Sigmoid colon (tissue), 7 donors: ENCODE results near the gene SLC25A36. TPM values are rescaled to one million over a fixed set of nuclear protein-coding genes. Genes with fewer than 3 reads are reported as not detected.
"Not testable (repeated sequence)": the region's sequence is repeated elsewhere in the genome, so short reads cannot be mapped to it uniquely, and the experiment has no call there.

ENCODE experiments used
- DNase-seq: peaks from one replicate; pipeline ENCODE4 v3.0.0-alpha.2; 2019
- H3K27ac ChIP-seq, 4 donors: fragments of 200-600 bp; sonication (generic); one replicate each; pipeline ENCODE4 v1.5.1; 2016 to 2019; ENCODE audit warnings: mild to moderate bottlenecking in 1 of 4
- H3K27me3 ChIP-seq, 3 donors: fragments of 200-600 bp; sonication (generic); one replicate each; pipeline ENCODE4 v1.5.1; 2019; ENCODE audit warnings: mild to moderate bottlenecking in 1 of 3
- H3K36me3 ChIP-seq, 4 donors: fragments of 200-600 bp; sonication (generic); one replicate each; pipeline ENCODE4 v1.5.1; 2016 to 2019
- H3K4me1 ChIP-seq, 4 donors: fragments of 200-600 bp; sonication (generic); one replicate each; pipeline ENCODE4 v1.5.1; 2017 to 2019
- H3K4me3 ChIP-seq, 4 donors: fragments of 200-600 bp; sonication (generic); one replicate each; pipeline ENCODE4 v1.5.1; 2017 to 2019; ENCODE audit warnings: mild to moderate bottlenecking in 2 of 4, moderate library complexity in 1 of 4
- H3K9me3 ChIP-seq, 4 donors: fragments of 200-600 bp in 3 of 4; sonication (generic) in 3 of 4; one replicate each; pipeline versions ENCODE4 v1.5.1 to v1.6.1; 2013 to 2019
- EP300 ChIP-seq, 4 donors: sonication (generic); formaldehyde crosslinking; IDR thresholded peaks; one replicate each; pipeline ENCODE4 v1.6.1; 2017; ENCODE audit warnings: antibody characterized with exemption in 4 of 4
- POLR2A ChIP-seq, 2 donors: fragments of 450-650 bp; IDR thresholded peaks; one replicate each; pipeline ENCODE4 v1.6.1; 2016; ENCODE audit warnings: antibody characterized with exemption in 2 of 2, mild to moderate bottlenecking in 2 of 2, moderate library complexity in 2 of 2
- POLR2AphosphoS5 ChIP-seq, 4 donors: sonication (generic); formaldehyde crosslinking; IDR thresholded peaks; one replicate each; pipeline ENCODE4 v1.6.1; 2017; ENCODE audit warnings: antibody characterized with exemption in 4 of 4
- WGBS, 2 donors: extraction: QIAGEN DNeasy Blood & Tissue Kit; methylation state at CpG; one replicate each; pipeline ENCODE4 v1.1.7; 2013; 5-methylcytosine and 5-hydroxymethylcytosine counted together
- intact Hi-C: fragments of 100-400 bp; cut with DNase I; formaldehyde crosslinking; loops from one replicate; pipeline ENCODE4 v1.15.1; 2023
- polyA plus RNA-seq, 3 donors: library from polyadenylated mRNA; stranded (reverse); fragments of 200-250 nt; gene quantifications; one replicate each; pipeline ENCODE4 v1.2.3, GENCODE V29; 2013
- total RNA-seq, 4 donors: library from RNA; depleted of rRNA; stranded (reverse); fragments of >200 nt; gene quantifications; one replicate each; pipeline ENCODE4 v1.1.0, GENCODE V29; 2016
- TF ChIP-seq, protein P1 (sequence below), 4 experiments: fragments of 450-650 bp in 3 of 4; fragments of 200-600 bp in 1 of 4; IDR thresholded peaks; one replicate each; pipeline ENCODE4 v1.5.1; 2016 to 2019; ENCODE audit warnings: antibody characterized with exemption in 4 of 4, mild to moderate bottlenecking in 3 of 4, moderate library complexity in 2 of 4
- donor health status: healthy with polysubstance abuse.
- donor health status: Bipolar disorder and iron deficiency.
- donor health status: healthy.

Gene SLC25A36
- total and polyA plus RNA-seq, 7 donors = 8.8 to 139 (median 67.0) TPM

DNA sequence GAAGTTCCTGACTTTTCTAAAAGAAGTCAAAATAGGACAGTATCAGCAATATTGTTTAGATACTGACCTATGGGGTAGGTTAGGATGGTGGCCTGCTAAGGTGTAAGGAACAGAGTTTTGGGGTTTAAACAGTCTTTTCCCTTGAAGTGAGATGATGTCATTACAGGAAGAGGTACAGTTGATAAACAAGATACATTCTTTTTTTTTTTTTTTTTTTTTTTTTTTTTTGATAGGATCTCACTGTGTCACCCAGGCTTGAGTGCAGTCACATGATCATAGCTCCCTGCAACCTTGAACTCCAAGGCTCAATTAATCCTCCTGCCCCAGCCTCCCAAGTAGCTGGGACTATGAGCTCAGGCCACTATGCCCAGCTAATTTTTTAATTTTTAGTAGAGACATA lies 33.3 kb downstream of the SLC25A36 start:
- TF ChIP-seq, protein P1, sequence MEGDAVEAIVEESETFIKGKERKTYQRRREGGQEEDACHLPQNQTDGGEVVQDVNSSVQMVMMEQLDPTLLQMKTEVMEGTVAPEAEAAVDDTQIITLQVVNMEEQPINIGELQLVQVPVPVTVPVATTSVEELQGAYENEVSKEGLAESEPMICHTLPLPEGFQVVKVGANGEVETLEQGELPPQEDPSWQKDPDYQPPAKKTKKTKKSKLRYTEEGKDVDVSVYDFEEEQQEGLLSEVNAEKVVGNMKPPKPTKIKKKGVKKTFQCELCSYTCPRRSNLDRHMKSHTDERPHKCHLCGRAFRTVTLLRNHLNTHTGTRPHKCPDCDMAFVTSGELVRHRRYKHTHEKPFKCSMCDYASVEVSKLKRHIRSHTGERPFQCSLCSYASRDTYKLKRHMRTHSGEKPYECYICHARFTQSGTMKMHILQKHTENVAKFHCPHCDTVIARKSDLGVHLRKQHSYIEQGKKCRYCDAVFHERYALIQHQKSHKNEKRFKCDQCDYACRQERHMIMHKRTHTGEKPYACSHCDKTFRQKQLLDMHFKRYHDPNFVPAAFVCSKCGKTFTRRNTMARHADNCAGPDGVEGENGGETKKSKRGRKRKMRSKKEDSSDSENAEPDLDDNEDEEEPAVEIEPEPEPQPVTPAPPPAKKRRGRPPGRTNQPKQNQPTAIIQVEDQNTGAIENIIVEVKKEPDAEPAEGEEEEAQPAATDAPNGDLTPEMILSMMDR (IDR thresholded peaks at IDR 0.05) = no peak
- TF ChIP-seq POLR2A (IDR thresholded peaks at IDR 0.05) = no peak
- no peak for TF ChIP-seq EP300 (IDR thresholded peaks at IDR 0.05)
- no peak for TF ChIP-seq POLR2AphosphoS5 (IDR thresholded peaks at IDR 0.05)
- intact Hi-C loops = no loop called here
- no peak for DNase-seq
- H3K9me3 ChIP-seq = no peaks in the 10 kb centered on the region
- H3K36me3 ChIP-seq = peaks cover 0 to 54% (median 2%) of the 10 kb centered on the region in 4 donors
- no peak overlapping the region for H3K27ac ChIP-seq
- H3K27me3 ChIP-seq = no peaks in the 10 kb centered on the region
- H3K4me1 ChIP-seq = no peaks in the 10 kb centered on the region
- H3K4me3 ChIP-seq = no peak overlapping the region

DNA sequence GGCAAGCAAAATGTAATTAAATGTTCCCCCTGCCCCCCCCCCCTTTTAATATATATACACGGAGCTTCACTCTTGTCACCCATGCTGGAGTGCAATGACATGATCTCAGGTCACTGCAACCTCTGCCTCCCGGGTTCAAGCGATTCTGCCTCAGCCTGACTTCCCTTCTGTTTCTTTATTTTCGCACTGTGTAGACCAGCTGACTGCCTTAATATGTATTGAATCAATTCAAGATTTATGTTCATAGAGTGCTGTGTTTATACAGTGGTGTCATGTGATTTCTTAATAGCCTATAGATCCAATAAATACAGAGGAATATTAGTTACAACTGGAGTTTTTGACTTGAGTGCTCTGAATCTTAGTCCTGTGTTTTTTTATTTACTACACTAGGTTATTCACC lies 39.0 kb downstream of the SLC25A36 start:
- peaks cover 0 to 23% (median 0%) of the 10 kb centered on the region in 4 donors for H3K36me3 ChIP-seq
- H3K27ac ChIP-seq = no peak overlapping the region
- WGBS, 2 donors = 64 to 70% methylated on average over 4 of the region's 4 CpGs
- intact Hi-C loops = no loop called here
- H3K27me3 ChIP-seq = no peaks in the 10 kb centered on the region
- TF ChIP-seq EP300 (IDR thresholded peaks at IDR 0.05) (no peak), POLR2A (IDR thresholded peaks at IDR 0.05) (no peak), POLR2AphosphoS5 (IDR thresholded peaks at IDR 0.05) (no peak)
- TF ChIP-seq, protein P1 (IDR thresholded peaks at IDR 0.05) = no peak
- H3K9me3 ChIP-seq = peaks cover 0 to 7% (median 0%) of the 10 kb centered on the region in 4 donors
- no peaks in the 10 kb centered on the region for H3K4me1 ChIP-seq
- no peak overlapping the region for H3K4me3 ChIP-seq
- no peak for DNase-seq

DNA sequence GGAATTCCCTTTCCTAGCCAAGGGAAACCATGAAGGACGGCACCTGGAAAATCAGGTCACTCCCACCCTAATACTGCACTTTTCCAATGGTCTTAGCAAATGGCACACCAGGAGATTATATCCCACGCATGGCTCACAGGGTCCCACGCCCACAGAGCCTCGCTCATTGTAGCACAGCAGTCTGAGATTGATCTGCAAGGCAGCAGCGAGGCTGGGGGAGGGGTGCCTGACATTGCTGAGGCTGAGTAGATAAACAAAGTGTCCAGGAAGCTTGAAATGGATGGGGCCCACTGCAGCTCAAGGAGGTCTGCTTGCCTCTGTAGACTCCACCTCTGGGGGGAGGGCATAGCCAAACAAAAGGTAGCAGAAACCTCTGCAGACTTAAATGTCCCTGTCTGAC lies 46.2 kb downstream of the SLC25A36 start:
- WGBS, 2 donors = 90 to 93% methylated on average over 5 of the region's 5 CpGs

DNA sequence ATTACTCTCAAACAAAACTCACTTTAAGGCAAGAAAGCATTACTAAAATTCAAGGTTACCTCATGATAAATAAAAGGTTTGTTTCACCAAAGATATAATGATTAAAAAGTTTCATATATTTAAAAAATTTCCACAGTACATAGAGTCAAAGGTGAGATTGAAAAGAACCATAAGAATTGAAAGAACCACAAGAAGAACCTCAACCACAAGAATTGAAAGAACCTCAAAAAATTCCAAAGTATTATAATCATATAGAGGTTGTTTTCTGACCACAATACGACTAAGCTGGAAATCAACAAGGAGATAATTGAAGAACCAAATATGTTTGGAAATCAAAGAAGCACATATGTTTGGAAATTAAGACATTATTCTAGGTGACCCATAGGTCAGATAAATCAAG lies 52.7 kb downstream of the SLC25A36 start:
- Histone ChIP-seq H3K9me3 (peaks cover 0 to 3% (median 0%) of the 10 kb centered on the region in 4 donors), H3K27me3 (no peaks in the 10 kb centered on the region), H3K4me1 (no peaks in the 10 kb centered on the region), H3K36me3 (no peaks in the 10 kb centered on the region), H3K4me3 (no peak overlapping the region), H3K27ac (no peak overlapping the region)
- intact Hi-C loops = no loop called here
- WGBS, 2 donors = 89 to 90% methylated on average over 1 of the region's 1 CpG
- DNase-seq = no peak
- no peak for TF ChIP-seq POLR2AphosphoS5 (IDR thresholded peaks at IDR 0.05)
- TF ChIP-seq, protein P1 (IDR thresholded peaks at IDR 0.05) = no peak
- TF ChIP-seq EP300 (IDR thresholded peaks at IDR 0.05) = no peak
- TF ChIP-seq POLR2A (IDR thresholded peaks at IDR 0.05) = no peak

More for the DNA sequence above, 46.2 kb downstream of the SLC25A36 start:
- H3K4me1 ChIP-seq, H3K27ac ChIP-seq, H3K27me3 ChIP-seq, intact Hi-C loops, DNase-seq, H3K9me3 ChIP-seq, H3K36me3 ChIP-seq, H3K4me3 ChIP-seq: not testable (repeated sequence)

DNA sequence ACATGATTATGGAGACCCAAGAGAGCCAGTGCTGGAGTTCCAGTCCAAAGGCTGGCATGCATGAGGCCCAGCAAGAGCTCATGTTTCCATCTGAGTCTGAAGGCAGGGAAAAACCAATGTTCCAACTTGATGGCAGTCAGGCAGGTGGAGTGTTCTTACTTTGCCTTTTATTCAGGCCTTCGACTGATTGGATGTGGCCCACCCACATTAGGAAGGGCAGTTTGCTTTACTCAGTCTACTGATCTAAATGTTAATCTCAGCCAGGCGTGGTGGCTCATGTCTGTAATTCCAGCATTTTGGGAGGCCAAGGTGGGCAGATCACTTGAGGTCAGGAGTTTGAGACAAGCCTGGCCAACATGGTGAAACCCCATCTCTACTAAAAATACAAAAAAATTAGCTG lies 53.2 kb downstream of the SLC25A36 start:
- DNase-seq, intact Hi-C loops, H3K27ac ChIP-seq, H3K36me3 ChIP-seq, H3K4me3 ChIP-seq, H3K27me3 ChIP-seq, H3K4me1 ChIP-seq, H3K9me3 ChIP-seq: not testable (repeated sequence)
- 85 to 88% methylated on average over 2 of the region's 2 CpGs for WGBS, 2 donors

DNA sequence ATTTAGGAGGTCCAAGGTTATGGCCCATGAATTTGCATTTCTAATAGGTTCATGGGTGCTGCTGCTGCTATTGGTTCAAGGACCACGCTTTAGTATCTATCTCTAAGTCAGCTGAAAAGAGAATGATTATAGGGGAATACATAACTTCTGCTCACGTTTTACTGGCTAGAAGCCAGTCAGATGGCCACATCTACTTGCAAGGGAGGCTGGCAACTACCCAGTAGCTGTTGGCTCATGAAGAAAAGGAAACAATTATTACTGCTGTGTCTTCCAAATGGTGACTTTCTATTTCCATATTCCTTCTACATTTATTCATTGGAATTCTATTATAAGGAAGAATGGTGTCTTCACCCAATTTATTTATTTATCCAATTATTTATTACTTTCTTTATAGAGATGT lies 54.2 kb downstream of the SLC25A36 start:
- Histone ChIP-seq H3K4me3 (no peak overlapping the region), H3K27me3 (no peaks in the 10 kb centered on the region), H3K36me3 (no peaks in the 10 kb centered on the region), H3K27ac (no peak overlapping the region), H3K4me1 (no peaks in the 10 kb centered on the region), H3K9me3 (peaks cover 0 to 3% (median 0%) of the 10 kb centered on the region in 4 donors)
- 40 to 62% methylated on average over 2 of the region's 2 CpGs for WGBS, 2 donors
- intact Hi-C loops = no loop called here
- TF ChIP-seq EP300 (IDR thresholded peaks at IDR 0.05) (no peak), POLR2A (IDR thresholded peaks at IDR 0.05) (no peak), POLR2AphosphoS5 (IDR thresholded peaks at IDR 0.05) (no peak)
- TF ChIP-seq, protein P1 (IDR thresholded peaks at IDR 0.05) = no peak
- no peak for DNase-seq
